DMS 273 treated with DMSO at 0.1 percent for 48 hours (cell line): Measurements from ENCODE around the gene GFY.

Source experiments
- DNase-seq: peaks from one replicate; lab custom pipeline; 2025; lab: John Stamatoyannopoulos, UW

Gene GFY, protein sequence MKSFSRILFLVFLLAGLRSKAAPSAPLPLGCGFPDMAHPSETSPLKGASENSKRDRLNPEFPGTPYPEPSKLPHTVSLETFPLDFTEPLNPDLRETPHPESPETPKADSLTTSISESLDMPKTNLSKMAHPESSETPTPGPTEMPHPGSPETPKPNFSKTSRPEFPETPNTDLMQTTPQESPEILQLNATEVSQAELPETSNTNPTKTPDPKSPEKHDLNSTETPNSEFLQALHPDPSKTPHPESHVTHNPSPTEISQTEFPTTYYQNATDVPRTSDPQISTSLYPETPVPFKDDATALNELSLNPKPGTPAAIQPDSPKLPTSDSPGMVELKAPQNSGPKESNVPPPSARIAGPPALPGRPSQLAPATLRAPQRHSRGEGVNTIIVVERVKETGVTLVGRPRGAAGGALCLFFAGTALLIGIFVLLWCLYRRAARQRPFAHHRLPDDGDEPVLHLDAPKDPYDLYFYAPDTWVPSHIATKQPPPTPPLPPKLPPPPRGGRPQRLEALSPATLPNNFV

DNA sequence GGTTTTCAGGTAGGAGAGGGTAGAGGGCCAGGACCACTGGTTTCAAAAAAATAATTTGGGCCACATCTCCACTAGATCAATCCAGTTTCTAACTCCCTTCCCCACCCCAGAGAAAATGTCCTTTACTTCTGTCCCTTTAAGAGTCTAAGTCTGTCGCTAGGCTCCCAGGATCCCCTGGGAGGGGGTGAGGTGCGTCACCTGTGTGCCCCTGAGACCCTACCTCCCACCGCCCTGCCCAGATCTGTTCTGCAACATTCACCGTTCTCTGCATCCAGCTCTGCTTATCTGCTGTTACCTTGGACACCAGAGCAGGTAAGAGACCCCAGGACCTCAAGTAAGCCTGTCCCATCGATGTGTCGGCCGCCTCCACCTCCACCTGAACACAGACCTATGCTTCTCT, at the start of gene GFY:
Gene GFY, plus strand, starts transcription at position 211 of the 400 bp plus-strand sequence. CDS start 1,043 bp downstream, outside the sequence.
- no peak for DNase-seq

DNA sequence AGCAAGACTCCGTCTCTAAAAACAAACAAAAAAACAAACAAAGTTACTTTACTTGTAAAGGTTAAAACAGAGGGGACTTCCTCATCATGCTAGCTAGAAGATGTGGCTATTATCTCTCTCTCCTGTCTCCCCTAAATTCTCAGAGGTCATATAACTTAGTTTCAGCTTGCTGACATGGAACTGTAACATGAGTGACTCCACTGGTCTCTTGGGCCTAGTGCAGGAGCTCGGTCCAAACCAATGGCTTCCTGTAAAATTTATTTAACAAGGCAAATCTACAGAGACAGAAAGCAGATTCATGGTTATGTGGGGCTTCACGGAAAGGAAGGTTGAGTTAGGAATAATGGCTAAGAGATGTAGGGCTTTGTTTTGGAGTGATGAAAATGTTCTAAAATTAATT, 46.7 kb upstream of the GFY start:
- no peak for DNase-seq

DNA sequence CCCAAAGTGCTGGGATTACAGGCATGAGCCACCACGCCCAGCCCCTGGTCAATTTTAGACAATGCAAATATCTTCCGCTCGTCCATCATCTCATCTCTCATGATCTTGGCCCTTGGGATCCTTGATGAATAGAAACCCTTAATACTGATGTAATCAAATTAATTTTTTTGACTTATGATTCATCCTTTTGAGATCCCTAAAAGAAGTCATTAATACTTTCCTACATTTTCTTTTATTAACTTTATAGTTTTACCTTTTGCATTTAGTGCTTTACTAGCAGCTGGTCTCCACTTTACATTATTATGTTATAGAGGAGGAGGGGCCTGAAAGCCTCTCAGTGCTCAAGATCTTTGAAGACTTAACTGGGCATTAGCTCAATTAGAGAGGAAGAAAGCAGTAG, 44.8 kb upstream of the GFY start:
- DNase-seq, result no peak

DNA sequence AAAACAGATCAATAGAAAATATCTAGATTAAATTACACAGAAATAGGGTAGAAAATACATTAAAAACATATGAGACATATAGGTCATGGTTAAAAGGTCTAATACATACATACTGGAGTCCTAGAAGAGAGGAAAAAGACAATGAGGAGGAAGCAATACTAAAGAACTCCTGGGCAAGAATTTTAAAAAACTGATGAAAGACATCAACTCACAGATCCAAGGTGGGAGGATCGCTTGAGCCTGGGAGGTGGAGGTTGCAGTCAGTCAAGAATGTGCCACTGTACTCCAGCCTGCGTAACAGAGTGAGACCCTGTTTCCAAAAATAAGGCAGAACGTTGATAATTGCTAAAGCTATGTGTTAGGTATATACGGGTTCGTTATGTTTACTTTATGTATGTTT, 42.5 kb upstream of the GFY start:
- DNase-seq, result no peak

DNA sequence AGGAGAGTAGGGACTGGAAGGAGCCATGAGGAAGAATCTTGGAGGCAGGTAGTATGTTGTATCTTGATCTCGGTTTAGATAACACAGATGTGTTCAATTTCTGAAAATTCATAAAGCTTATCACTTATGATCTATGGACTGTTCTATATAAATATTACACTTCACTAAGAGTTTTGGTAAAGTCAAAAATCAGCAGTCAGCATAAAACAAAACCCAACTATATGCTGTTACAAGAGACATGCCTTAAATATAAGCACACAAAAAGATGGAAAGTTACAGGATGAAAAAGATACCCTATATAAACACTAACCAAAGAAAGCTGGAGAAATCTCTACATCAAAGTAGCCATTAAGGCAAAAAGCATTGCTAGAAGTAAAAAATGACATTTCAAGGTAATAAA, 41.6 kb upstream of the GFY start:
- DNase-seq, result no peak

DNA sequence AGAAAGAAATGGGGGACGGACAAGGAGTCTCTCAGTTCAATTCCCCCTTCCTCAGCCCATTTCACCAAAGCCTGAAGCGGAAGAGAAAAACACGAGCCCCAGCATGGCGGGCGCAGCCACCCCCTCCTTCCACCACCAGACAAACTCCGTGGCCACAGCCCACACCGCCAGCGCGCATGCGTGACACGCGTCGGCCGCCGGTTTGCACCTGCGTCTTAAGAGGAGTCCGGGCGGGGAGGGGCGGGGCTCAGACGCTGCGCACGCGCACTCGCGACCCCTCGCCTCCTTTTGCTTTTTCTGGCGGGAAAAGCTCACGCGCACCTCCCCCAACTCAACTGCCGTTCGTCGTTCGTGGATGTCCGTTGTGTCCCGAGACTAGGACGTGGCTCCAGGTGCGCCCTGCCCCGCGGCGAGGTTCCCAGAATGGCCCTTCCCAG, 37.2 kb upstream of the GFY start, which contains the start of gene KASH5:
Gene KASH5, plus strand, starts transcription at position 314 of the 437 bp plus-strand sequence. CDS start 2,635 bp downstream, outside the sequence.
- DNase-seq, result no peak

DNA sequence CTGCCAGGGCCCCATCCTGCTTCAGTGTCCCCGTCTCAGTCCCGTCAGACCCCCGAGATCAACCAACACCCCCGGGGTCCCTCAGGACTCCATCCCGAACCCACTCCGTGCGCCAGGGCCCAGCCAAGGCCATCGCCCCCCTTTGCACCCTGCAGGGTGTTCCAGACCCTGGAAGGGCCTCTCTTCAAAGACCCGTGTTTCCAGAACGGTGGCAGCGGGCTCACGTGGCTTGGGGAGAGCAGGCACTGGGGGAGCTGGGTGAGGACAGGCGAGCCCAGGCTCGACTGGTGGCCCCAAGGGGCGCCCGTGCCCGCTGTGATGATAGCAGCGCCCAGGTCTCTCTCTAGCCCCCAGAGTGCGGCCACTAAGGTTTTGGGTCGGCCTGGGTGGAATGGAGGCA, 35.8 kb upstream of the GFY start:
- DNase-seq, result no peak

DNA sequence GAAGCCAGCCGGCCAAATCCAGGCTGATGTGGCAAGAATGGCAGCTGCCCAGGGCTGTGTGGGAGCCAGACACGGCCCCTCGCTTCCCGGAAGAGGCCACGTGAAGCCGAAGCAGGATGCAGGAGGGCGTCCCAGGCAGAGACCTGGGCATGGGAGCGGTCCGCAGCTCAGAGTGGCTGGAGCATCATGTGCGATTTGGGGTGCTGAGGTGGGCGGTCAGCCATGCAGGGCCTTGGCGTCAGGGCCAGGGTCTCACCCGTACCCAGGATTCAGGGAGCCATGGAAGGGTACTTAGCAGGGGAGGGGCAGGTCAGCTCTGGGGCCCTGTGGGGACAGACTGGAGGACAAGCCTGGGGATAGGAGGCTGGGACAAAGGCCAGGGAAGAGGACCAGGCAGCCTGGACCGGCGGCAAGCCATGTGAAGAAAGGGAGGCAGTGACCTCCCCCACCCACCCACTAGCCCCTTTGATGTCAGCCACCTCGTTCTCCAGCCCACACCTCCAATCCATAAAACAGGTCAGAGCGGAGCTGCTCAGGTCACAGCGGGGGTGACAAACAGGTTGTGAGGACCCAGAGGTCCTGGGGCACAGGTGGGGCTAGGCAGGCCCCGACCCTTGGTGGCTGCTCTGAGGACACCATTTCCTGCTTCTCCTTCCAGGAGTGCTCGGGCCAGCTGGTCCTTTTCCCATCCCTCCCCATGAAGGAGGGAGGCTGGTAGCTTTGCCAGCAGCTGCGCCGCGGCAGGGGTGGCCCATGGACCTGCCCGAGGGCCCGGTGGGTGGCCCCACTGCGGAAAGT, 34.9 kb upstream of the GFY start:
- DNase-seq, result no peak

DNA sequence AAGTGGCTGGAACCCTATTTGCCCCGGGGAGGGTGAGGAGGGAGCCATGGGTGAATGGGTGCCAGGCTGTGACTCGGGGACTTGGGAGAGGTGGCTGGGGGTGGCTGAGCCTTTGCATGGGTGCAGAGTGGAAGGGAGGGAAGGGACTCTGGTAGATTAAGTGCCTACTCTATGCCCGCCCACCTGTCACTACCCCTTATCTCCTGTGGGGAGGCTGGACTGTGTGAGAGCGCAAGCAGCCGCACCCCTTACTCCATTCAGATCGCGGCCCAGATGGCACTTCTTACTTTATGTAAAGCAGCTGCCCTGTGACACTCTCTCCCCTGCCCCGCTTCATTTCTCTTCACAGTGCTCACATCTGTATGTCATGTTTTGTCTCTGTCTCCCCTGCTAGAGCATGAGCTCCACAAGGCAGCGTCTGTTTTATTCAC, 34.2 kb upstream of the GFY start:
- no peak for DNase-seq

DNA sequence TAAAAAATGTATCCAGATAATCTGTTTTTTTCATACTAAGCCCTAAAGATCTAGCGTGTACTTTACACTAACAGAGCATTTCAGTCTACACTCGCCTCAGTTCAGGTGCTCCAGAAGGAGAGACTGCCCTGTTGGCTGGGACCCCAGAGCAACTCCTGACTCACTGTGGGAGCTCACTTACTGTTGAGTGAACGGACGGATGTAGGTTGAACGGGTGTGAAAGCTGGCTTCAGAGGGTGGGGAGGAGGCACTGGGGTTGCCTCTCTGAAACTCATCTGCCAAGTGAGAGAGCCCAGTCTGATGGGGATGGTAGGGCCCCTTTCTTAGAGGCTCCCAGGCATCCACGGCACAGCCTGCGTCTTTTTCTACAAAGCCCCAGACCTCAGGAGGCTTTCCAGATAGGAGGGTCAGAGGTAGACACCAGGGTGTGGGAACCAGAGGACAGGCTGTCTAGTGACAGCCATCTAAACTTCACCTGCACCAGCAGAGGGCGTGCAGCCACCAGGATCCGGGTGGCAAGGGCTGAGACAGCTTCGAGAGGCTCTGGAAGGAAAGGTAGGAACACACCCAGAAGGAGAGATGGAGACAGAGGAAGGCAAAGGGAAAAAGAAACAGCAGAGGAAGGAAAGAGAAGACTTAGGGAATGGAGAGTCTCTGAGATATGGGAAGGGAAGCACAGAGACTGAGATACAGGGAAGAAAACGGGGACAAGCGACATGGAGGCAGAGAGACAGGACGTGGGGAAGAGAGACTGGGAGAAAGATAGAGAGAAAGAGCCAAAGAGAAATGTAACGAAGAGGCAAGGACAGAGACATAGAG, 33.4 kb upstream of the GFY start:
- DNase-seq, result peak; percentile 64

DNA sequence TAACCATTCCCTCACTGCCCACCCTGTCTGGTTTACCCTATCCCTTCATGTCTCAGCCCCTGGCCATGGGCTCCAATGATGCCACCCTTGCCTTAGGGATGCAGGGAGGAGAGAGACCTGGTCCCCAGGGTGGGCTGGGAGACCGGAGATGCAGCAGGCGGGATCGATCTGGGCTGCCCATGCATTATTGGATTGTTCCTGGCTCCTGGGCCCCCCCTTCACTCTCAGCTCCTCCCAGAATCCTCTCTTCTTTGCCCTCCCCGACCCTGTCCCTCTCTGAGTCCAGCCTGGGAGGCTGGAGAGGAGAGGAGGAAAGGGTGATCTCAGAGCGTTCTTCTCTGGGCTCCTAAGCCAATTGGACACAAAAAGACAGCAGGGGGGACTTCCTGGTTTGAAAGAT, 31.3 kb upstream of the GFY start:
- no peak for DNase-seq

DNA sequence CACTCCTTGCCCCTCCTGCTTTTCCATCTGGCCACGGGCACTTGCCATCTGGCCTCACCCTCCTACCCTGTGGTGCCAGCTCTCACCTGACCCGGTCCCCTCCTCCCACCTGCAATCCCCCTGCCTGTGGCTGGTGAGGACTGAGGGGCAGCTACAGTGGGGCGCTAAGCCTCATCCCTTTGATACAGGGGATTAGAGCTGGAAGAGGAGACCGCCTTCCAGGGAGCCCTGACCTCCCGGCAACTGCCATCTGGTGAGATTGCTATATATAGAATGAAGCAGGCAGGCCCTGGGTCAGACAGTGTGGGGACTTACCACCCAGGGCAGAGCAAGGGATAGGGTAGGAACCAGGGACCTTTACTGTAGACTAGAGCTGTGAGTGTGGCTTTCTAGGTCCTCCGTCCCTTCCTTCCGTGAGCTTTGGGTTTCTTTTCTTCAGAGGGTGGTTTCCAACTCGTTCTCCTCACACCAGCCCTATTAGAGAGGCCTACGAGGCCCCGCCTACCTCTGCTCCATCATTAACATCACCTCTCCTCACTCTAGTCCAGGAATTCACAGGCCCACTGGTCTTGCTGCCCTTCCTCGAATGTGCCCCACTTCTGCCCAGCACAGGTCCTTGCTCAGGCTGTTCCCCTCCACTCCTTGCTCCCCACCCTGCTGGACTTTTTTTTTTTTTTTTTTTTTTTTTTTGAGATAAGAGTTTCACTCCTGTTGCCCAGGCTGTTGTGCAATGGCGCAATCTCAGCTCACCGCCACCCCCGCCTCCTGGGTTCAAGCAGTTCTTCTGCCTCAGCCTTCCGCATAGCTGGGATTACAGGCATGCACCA, 29.4 kb upstream of the GFY start:
- DNase-seq, result peak; percentile 64

DNA sequence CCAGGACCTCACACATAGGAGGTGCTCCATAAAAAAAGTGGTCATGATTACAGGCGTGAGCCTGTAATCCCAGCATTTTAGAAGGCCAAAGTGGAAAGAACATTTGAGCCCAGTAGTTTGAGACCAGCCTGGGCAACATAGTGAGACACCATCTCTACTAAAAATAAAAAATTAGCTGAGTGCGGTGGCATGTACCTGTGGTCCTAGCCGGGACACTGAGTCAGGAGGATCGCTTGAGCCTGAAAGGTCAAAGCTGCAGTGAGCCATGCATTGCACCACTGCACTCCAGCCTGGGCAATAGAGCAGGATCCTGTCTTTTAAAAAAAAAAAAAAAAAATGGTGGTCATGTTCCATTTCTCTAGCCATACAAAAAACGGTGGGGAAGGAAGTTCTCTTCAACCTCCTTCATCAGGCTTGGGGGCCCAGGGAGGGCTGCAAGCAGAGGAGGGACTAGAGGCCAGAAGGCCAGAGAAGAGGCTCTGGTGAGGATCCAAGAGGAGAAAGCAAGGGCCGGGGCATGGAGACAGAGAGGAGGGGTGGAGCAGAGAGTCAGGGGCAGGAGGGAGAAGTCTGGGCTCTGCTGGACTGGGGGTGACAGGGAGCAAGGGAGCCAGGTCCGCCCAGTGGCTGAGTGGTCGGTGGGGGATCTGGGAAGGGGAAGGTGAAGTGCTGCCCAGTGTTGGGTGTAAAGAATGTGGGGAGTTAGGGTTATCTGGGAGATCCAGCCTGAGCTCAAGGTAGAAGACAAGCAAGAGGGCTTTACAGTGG, 28.3 kb upstream of the GFY start:
- DNase-seq, result no peak

DNA sequence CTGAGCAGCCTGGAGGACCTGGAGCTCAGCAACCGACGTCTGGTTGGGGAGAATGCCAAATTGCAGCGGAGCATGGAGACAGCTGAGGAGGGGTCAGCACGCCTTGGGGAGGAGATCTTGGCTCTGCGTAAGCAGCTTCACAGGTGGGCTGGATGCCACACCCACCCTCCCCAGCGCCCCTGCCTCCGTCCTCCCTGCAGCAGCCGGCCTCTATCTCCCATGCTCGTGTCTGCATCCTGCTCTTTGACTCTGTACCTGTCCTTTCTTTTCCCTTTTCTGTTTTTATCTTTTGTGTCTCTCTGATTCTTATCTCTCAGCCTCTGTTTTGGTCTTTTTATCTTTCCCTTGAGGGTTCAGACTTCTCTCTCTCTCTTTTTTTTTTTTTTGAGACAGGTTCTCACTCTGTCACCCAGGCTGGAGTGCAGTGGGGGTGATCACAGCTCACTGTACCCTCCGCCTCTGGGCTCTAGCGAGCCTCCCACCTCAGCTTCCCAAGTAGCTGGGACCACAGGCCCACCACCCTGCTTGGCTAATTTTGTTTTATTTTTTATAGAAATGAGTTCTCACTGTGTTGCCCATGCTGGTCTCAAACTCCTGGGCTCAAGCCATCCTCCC, 27.1 kb upstream of the GFY start:
- no peak for DNase-seq

DNA sequence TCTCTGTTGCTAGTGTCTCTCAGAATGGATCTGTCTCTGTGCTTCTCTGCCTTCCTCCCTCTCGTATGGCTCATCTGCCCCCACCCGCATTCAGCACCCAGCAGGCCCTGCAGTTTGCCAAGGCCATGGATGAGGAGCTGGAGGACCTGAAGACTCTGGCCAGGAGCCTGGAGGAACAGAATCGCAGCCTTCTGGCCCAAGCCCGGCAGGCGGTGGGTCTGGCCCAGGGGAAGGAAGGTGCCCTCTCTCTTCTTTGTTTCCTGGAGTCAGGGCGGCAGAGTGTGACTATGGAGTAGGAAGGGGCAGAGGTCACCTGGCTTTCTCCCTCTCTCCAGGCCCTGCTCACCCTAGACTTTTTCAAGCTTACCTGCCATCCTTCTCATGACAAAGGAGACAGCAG, 26.3 kb upstream of the GFY start:
- DNase-seq, result no peak

DNA sequence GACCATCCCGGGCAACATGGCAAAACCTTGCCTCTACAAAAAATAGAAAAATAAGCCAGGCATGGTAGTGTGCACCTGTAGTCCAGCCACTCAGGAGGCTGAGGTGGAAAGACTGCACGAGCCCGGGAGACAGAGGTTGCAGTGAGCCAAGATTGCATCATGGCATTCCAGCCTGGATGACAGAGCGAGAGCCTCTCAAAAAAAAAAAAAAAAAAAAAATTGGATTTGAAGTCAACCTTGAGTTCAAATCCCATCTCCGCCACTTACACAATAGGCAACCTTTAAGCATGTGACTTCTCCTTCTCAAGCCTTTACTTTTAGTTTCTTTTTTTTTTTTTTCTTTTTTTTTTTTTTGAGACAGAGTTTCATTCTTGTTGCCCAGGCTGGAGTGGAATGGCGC, 25.2 kb upstream of the GFY start:
- no peak for DNase-seq

DNA sequence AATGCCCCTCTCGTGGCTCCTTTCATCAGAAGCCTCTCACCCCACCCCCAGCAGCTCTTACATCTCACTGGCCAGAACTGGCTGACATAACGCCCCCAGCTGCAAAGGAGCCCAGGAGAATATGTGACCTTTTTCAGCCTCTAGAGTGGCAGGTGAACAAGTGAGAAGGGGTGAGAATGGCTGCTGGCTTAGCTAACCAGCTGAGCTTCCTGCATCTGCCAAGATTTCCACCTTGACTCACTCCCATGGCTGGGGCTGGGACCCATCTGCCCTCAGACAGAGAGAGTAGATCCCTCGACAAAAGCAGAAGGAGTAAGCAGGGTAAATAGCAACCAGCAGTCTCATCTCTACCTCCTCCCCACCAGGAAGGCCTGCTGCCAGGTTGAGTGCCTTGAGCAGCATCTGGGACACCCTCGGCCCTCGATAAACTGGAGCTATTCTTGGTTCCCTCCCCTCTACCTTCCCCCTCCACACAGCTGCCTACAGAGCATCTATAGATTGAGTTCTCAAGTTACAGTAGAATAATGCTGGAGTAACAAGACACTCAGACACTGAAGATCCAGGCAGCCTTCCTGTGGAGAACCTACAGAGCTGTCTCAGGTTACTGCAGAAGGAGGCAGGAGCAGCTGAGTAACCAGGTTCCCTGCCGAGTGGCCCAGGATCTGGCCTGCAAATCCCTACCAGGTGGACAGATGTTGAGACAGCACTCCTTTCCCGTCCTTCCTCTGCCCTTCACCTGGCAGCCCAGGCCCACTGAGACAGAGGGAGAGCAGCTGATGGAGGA, 21.6 kb upstream of the GFY start:
- peak; percentile 98 for DNase-seq

DNA sequence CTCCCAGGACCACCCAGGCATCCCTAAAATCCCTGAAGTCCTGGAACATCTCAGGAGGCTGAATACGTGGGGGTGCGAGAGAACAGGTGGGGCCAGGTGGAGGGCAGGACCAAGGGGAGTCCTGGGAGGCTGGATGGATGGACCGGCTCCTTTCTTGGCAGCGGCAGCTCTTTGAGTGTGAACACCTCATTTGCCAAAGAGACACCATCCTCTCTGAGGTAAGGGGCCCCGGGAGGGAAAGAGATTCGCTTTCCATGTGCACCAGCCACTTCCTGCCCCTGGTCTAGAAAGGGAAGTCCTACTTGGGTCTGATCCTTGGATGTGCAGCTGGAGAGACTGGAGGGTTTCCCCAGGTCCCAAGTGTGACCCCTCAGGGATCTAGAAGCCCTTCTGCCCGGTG, 18.1 kb upstream of the GFY start:
- DNase-seq, result no peak

DNA sequence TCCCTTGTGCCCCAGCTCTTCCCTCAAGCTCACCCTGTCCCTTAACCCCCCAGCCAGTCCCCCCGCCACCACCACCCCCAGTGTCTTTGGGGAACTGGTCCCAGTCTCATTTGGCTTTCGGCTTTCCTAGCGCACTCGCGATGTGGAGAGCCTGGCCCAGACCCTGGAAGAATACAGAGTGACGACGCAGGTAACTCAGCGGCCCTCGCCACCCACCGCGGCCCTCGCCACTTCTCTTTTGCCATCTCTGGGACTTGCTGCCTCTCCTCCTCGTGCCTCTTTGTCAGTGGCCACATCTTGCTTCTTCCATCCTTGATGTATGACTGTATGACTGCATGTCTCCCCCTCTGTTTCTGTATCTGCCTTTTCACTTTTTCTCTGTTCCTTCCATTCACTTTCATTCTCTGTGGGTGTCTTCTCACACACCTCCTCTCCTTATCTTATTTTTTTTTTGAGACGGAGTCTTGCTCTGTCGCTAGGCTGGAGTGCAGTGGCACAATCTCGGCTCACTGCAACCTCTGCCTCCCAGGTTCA, 17.6 kb upstream of the GFY start:
- no peak for DNase-seq
